HG03097 (cell line): ENCODE measurements around the gene CD22.

Experiments
- ATAC-seq: cut with Tn5 transposase; IDR thresholded peaks from one replicate; pipeline ENCODE4 v1.9.1; 2021; ENCODE audit not compliant: unreplicated experiment, low FRiP score

CD22 gene

GRCh38 chr19:35340431-35340830 is 11.4 kb downstream of the CD22 start:
- ATAC-seq, result no peak

GRCh38 chr19:35341006-35341405 is 12.0 kb downstream of the CD22 start:
- ATAC-seq, result no peak

- no peak for ATAC-seq
These were observed 12.7 kb downstream of the CD22 start for GRCh38 chr19:35341565-35342225.

- ATAC-seq, result no peak
These were observed 13.4 kb downstream of the CD22 start for GRCh38 chr19:35342430-35342829.

- no peak for ATAC-seq
These were observed 15.6 kb downstream of the CD22 start for GRCh38 chr19:35344511-35345031.

GRCh38 chr19:35345671-35346111 is 16.7 kb downstream of the CD22 start:
- no peak for ATAC-seq

GRCh38 chr19:35346193-35347052 is 17.4 kb downstream of the CD22 start:
- no peak for ATAC-seq

GRCh38 chr19:35347171-35347929 is 18.4 kb downstream of the CD22 start, which contains the start of gene FFAR1:
Gene FFAR1 (plus strand): TSS chr19:35347902. CDS start chr19:35351552, 3,650 bp downstream.
- peak; percentile 55 for ATAC-seq

GRCh38 chr19:35347930-35348298 is 18.9 kb downstream of the CD22 start:
- ATAC-seq, result peak; percentile 2

GRCh38 chr19:35348911-35349611 is 20.1 kb downstream of the CD22 start:
- ATAC-seq, result no peak

GRCh38 chr19:35349614-35350521 is 20.9 kb downstream of the CD22 start:
- ATAC-seq, result no peak

GRCh38 chr19:35350591-35350990 is 21.6 kb downstream of the CD22 start:
- no peak for ATAC-seq

GRCh38 chr19:35351411-35352176 is 22.6 kb downstream of the CD22 start:
- ATAC-seq, result no peak

- ATAC-seq, result no peak
These were observed 23.1 kb downstream of the CD22 start for GRCh38 chr19:35352177-35352447.

GRCh38 chr19:35352448-35353304 is 23.7 kb downstream of the CD22 start:
- ATAC-seq, result no peak

- ATAC-seq, result no peak
These were observed 24.6 kb downstream of the CD22 start for GRCh38 chr19:35353635-35354034.

GRCh38 chr19:35354898-35355297 is 25.9 kb downstream of the CD22 start:
- no peak for ATAC-seq
